HG03066 (cell line): ENCODE measurements around the gene RNF215.

Experiments
- ATAC-seq: cut with Tn5 transposase; IDR thresholded peaks from one replicate; pipeline ENCODE4 v1.9.1; 2021; ENCODE audit warnings: low read depth; ENCODE audit not compliant: unreplicated experiment

RNF215 gene

GRCh38 chr22:30386960-30387827 is at the start of gene RNF215:
TSS of gene RNF215 (minus strand) at chr22:30387411. CDS start at chr22:30387313, 98 bp downstream.
- ATAC-seq: peak; percentile 61

- no peak for ATAC-seq
Measured at GRCh38 chr22:30436196-30436595, 49.0 kb upstream of the RNF215 start.

- ATAC-seq: no peak
Measured at GRCh38 chr22:30435674-30436126, 48.5 kb upstream of the RNF215 start.

GRCh38 chr22:30434843-30435242 is 47.6 kb upstream of the RNF215 start:
- no peak for ATAC-seq

GRCh38 chr22:30433773-30434172 is 46.6 kb upstream of the RNF215 start:
- no peak for ATAC-seq

- ATAC-seq: no peak
Measured at GRCh38 chr22:30433227-30433626, 46.0 kb upstream of the RNF215 start.

GRCh38 chr22:30432520-30432919 is 45.3 kb upstream of the RNF215 start:
- no peak for ATAC-seq

GRCh38 chr22:30432096-30432495 is 44.9 kb upstream of the RNF215 start:
- no peak for ATAC-seq

GRCh38 chr22:30430933-30431332 is 43.7 kb upstream of the RNF215 start:
- ATAC-seq: no peak

- no peak for ATAC-seq
Measured at GRCh38 chr22:30429887-30430286, 42.7 kb upstream of the RNF215 start.

GRCh38 chr22:30427871-30428270 is 40.7 kb upstream of the RNF215 start:
- ATAC-seq: no peak

- ATAC-seq: no peak
Measured at GRCh38 chr22:30426388-30427353, 39.5 kb upstream of the RNF215 start.

- no peak for ATAC-seq
Measured at GRCh38 chr22:30425616-30426387, 38.6 kb upstream of the RNF215 start, which contains the start of gene MTFP1. TSS of gene MTFP1 (plus strand) at chr22:30425768. CDS start at chr22:30425880, 112 bp downstream.

GRCh38 chr22:30425327-30425615 is 38.1 kb upstream of the RNF215 start:
- ATAC-seq: no peak

GRCh38 chr22:30424534-30425326 is 37.5 kb upstream of the RNF215 start:
- ATAC-seq: no peak

- peak; percentile 84 for ATAC-seq
Measured at GRCh38 chr22:30423959-30424533, 36.8 kb upstream of the RNF215 start.

GRCh38 chr22:30423301-30423958 is 36.2 kb upstream of the RNF215 start:
- peak; percentile 28 for ATAC-seq

GRCh38 chr22:30422481-30423300 is 35.5 kb upstream of the RNF215 start:
- ATAC-seq: no peak
